Keratinocyte (primary cell): ENCODE measurements around the gene TPD52L1. TPM values are rescaled to one million over a fixed set of nuclear protein-coding genes. Genes with fewer than 3 reads are reported as not detected.

Experiments
- DNase-seq: peaks from one replicate; pipeline ENCODE4 v3.0.0-alpha.2; 2011; ENCODE audit warnings: low read depth, missing footprints, low spot score
- FAIRE-seq: peaks from 2 replicates; lab custom pipeline; 2011; peaks lifted over from hg19 to GRCh38; lab: Jason Lieb, UNC
- H2AFZ ChIP-seq: 2 replicates; pipeline ENCODE4 v1.6.0; 2012; ENCODE audit warnings: low read length, control low read depth, inconsistent platforms; ENCODE audit not compliant: control insufficient read depth
- H3K27ac ChIP-seq: 2 replicates; pipeline ENCODE4 v1.5.1; 2011; ENCODE audit warnings: low read length; ENCODE audit not compliant: control insufficient read depth, insufficient read depth
- H3K27me3 ChIP-seq: 3 replicates; pipeline ENCODE4 v1.6.0; 2011; ENCODE audit warnings: low read length; ENCODE audit not compliant: control insufficient read depth, insufficient read depth; ENCODE audit errors: extremely low read depth
- H3K36me3 ChIP-seq, 2 experiments: 2 replicates in 1 of 2; 3 replicates in 1 of 2; pipeline ENCODE4 v1.5.1; 2011; ENCODE audit warnings: low read length in 2 of 2, mild to moderate bottlenecking in 1 of 2; ENCODE audit not compliant: control insufficient read depth in 2 of 2, insufficient read depth in 2 of 2; ENCODE audit errors: extremely low read depth in 1 of 2
- H3K4me1 ChIP-seq: 3 replicates; pipeline ENCODE4 v1.5.1; 2011; ENCODE audit warnings: low read length; ENCODE audit not compliant: control insufficient read depth, insufficient read depth; ENCODE audit errors: extremely low read depth
- H3K4me2 ChIP-seq: 3 replicates; pipeline ENCODE4 v1.6.0; 2011; ENCODE audit warnings: low read depth, low read length; ENCODE audit not compliant: control insufficient read depth, insufficient read depth; ENCODE audit errors: extremely low read depth
- H3K4me3 ChIP-seq, 3 experiments: fragments of 200-600 bp in 1 of 3; sonication (generic) in 1 of 3; 2 replicates in 2 of 3; 3 replicates in 1 of 3; pipeline ENCODE4 v1.5.1; 2011 to 2016; ENCODE audit warnings: low read length in 3 of 3, mild to moderate bottlenecking in 3 of 3, control low read depth in 2 of 3, inconsistent platforms in 1 of 3, low read depth in 1 of 3, mixed read lengths in 1 of 3, mixed run types in 1 of 3, moderate library complexity in 1 of 3; ENCODE audit not compliant: control insufficient read depth in 2 of 3, insufficient read depth in 2 of 3; ENCODE audit errors: extremely low read depth in 1 of 3
- H3K79me2 ChIP-seq: 2 replicates; pipeline ENCODE4 v1.6.0; 2012; ENCODE audit warnings: low read length; ENCODE audit not compliant: control insufficient read depth, insufficient read depth
- H3K9ac ChIP-seq: 3 replicates; pipeline ENCODE4 v1.6.0; 2011; ENCODE audit warnings: low read length; ENCODE audit not compliant: control insufficient read depth, insufficient read depth; ENCODE audit errors: extremely low read depth
- H3K9me1 ChIP-seq: 3 replicates; pipeline ENCODE4 v1.6.0; 2011; ENCODE audit warnings: low read length; ENCODE audit not compliant: control insufficient read depth, insufficient read depth; ENCODE audit errors: extremely low read depth
- H3K9me3 ChIP-seq: 2 replicates; pipeline ENCODE4 v1.5.1; 2012; ENCODE audit warnings: low read depth, low read length; ENCODE audit not compliant: control insufficient read depth
- H4K20me1 ChIP-seq: 3 replicates; pipeline ENCODE4 v1.6.0; 2011; ENCODE audit warnings: low read length; ENCODE audit not compliant: control insufficient read depth, insufficient read depth; ENCODE audit errors: extremely low read depth
- EZH2 ChIP-seq: IDR thresholded peaks from one replicate; pipeline ENCODE4 v1.6.1; 2012; ENCODE audit warnings: inconsistent platforms, mild to moderate bottlenecking, low read length, moderate library complexity
- dilution Hi-C: fragments of 300-500 bp; cut with MboI; formaldehyde crosslinking; loops from one replicate; pipeline ENCODE4 v1.7.0; 2020; ENCODE audit warnings: low sequenced_read_pairs; ENCODE audit not compliant: extremely low pct_ligation_motif_present
- polyA plus RNA-seq, 5 experiments: library from polyadenylated mRNA; depleted of rRNA in 3 of 5; stranded (reverse) in 3 of 5; stranded (forward) in 1 of 5; unstranded in 1 of 5; fragments of >200 nt; gene quantifications; 1 replicate in 1 of 5; 2 replicates in 3 of 5; 3 replicates in 1 of 5; pipeline versions ENCODE4 v1.2.1 to v1.2.3, GENCODE V29; 2011 to 2012; ENCODE audit warnings: missing spikeins in 2 of 5, low read depth in 1 of 5, low replicate concordance in 1 of 5
- TF ChIP-seq, protein P1 (sequence below), 3 experiments: IDR thresholded peaks in 1 of 3; conservative IDR thresholded peaks in 1 of 3; optimal IDR thresholded peaks in 1 of 3; 2 replicates in 2 of 3; 3 replicates in 1 of 3; pipeline versions ENCODE3 to v1.5.1; 2011; ENCODE audit warnings: low read length in 3 of 3, mild to moderate bottlenecking in 3 of 3, moderate library complexity in 2 of 3, control low read depth in 1 of 3, inconsistent platforms in 1 of 3; ENCODE audit not compliant: insufficient read depth in 2 of 3; ENCODE audit errors: extremely low read depth in 1 of 3

TPD52L1 gene
- polyA plus RNA-seq, 1 donor (not counting 4 experiments of a cell fraction or from before 2014, with no cell fraction given): 135 TPM

DNA sequence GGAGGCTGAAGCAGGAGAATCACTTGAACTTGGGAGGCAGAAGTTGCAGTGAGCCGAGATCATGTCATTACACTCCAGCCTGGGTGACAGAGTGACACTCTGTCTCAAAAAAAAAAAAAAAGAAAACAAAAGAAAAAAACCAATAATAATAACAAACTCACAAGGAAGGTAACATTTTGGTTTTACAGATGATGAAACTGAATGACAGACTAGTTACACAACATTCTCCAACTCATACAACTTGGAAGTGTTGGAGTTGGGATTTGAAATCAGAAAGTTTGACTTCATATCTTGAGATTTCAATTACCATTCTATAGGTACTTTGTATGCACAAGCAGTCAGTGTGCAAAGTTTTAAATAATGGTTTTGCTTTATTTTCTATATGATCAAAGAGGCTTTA is 10.2 kb downstream of the TPD52L1 start:
- Histone ChIP-seq H3K4me2 (no peak overlapping the region), H2AFZ (no peak overlapping the region), H3K9me1 (no peaks in the 10 kb centered on the region), H3K27ac (no peak overlapping the region), H3K9me3 (no peaks in the 10 kb centered on the region), H3K4me3 (no peak overlapping the region), H3K79me2 (no peaks in the 10 kb centered on the region), H4K20me1 (no peaks in the 10 kb centered on the region), H3K27me3 (no peaks in the 10 kb centered on the region), H3K36me3 (no peaks in the 10 kb centered on the region), H3K4me1 (peaks cover 4% of the 10 kb centered on the region), H3K9ac (no peak overlapping the region)
- DNase-seq (no peak), FAIRE-seq (no peak)
- no peak for TF ChIP-seq EZH2
- TF ChIP-seq, protein P1, sequence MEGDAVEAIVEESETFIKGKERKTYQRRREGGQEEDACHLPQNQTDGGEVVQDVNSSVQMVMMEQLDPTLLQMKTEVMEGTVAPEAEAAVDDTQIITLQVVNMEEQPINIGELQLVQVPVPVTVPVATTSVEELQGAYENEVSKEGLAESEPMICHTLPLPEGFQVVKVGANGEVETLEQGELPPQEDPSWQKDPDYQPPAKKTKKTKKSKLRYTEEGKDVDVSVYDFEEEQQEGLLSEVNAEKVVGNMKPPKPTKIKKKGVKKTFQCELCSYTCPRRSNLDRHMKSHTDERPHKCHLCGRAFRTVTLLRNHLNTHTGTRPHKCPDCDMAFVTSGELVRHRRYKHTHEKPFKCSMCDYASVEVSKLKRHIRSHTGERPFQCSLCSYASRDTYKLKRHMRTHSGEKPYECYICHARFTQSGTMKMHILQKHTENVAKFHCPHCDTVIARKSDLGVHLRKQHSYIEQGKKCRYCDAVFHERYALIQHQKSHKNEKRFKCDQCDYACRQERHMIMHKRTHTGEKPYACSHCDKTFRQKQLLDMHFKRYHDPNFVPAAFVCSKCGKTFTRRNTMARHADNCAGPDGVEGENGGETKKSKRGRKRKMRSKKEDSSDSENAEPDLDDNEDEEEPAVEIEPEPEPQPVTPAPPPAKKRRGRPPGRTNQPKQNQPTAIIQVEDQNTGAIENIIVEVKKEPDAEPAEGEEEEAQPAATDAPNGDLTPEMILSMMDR (optimal IDR thresholded peaks at IDR 0.05 in 1 of 3, IDR thresholded peaks at IDR 0.05 in 1 of 3, conservative IDR thresholded peaks at IDR 0.05 in 1 of 3; ENCODE audit: extremely low read depth in 1 of 3, insufficient read depth in 2 of 3, low read length in 3 of 3): no peak
- dilution Hi-C loops: no loop called here

DNA sequence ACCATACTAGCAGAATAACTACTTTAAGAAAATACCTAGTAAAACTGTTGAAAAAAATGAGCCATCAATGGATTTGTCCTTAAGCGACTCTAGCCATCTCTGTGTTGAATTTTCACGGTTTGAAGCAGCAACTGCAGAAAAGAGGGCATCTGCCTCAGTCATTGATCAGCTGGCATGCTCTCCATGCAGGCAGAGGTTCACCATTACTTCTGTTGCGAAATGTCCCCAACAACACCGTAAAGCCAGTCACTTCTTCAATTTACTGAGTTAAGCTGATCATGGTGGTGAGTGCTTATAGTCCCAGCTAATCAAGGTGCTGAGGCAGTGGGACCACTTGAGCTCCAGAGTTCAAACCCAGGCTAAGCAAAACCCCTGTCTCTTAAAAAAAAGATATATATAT is 11.1 kb downstream of the TPD52L1 start:
- no peak overlapping the region for H3K27ac ChIP-seq
- H3K79me2 ChIP-seq: no peaks in the 10 kb centered on the region
- H3K9me3 ChIP-seq: no peaks in the 10 kb centered on the region
- H3K4me2 ChIP-seq: no peak overlapping the region
- no peaks in the 10 kb centered on the region for H3K9me1 ChIP-seq
- TF ChIP-seq, protein P1 (optimal IDR thresholded peaks at IDR 0.05 in 1 of 3, IDR thresholded peaks at IDR 0.05 in 1 of 3, conservative IDR thresholded peaks at IDR 0.05 in 1 of 3; ENCODE audit: extremely low read depth in 1 of 3, insufficient read depth in 2 of 3, low read length in 3 of 3): no peak
- TF ChIP-seq EZH2: no peak
- peaks cover 10% of the 10 kb centered on the region for H3K4me1 ChIP-seq
- no peaks in the 10 kb centered on the region for H4K20me1 ChIP-seq
- H3K4me3 ChIP-seq: no peak overlapping the region
- no peak for FAIRE-seq
- no peak overlapping the region for H3K9ac ChIP-seq
- no peak for DNase-seq
- no peak overlapping the region for H2AFZ ChIP-seq
- dilution Hi-C loops: no loop called here
- no peaks in the 10 kb centered on the region for H3K36me3 ChIP-seq
- H3K27me3 ChIP-seq: no peaks in the 10 kb centered on the region
